Endothelial cell of umbilical vein (primary cell): Measurements from ENCODE around the gene ID2. TPM values are rescaled to one million over a fixed set of nuclear protein-coding genes. Genes with fewer than 3 reads are reported as not detected.

Experiments used
- BruUV-seq: library from RNA; stranded (reverse); fragments of 400-500 nt; replicated peaks from 2 replicates; lab custom pipeline; 2021; lab: Mats Ljungman, UMichigan
- CTCF ChIA-PET: fragments of 300-600, 350-600 bp; sonication (Branson Sonifier 250); formaldehyde crosslinking; loops from one replicate; lab custom pipeline; 2021; ENCODE audit warnings: antibody characterized with exemption, inconsistent platforms; lab: Charles Lee
- POLR2A ChIA-PET: fragments of 300-600, 350-600 bp; sonication (Branson Sonifier 250); formaldehyde crosslinking; loops from one replicate; lab custom pipeline; 2021; ENCODE audit warnings: antibody characterized with exemption, inconsistent platforms; lab: Charles Lee
- DNase-seq: peaks from one replicate; pipeline ENCODE4 v3.0.0-alpha.2; 2011; ENCODE audit warnings: low read depth, low spot score
- FAIRE-seq: peaks from 2 replicates; lab custom pipeline; 2011; peaks lifted over from hg19 to GRCh38; lab: Jason Lieb, UNC
- H2AFZ ChIP-seq: 2 replicates; pipeline ENCODE4 v1.6.0; 2012; ENCODE audit warnings: low read depth, low read length, control low read depth, inconsistent platforms
- H3K27ac ChIP-seq: 2 replicates; pipeline ENCODE4 v1.5.1; 2011; ENCODE audit warnings: low read depth, mild to moderate bottlenecking, control low read depth, low read length, moderate library complexity; ENCODE audit not compliant: insufficient read depth
- H3K27me3 ChIP-seq, 2 experiments: 2 replicates each; pipeline versions ENCODE4 v1.6.0 to v1.6.1; 2011; ENCODE audit warnings: low read length in 2 of 2, mixed read lengths in 1 of 2; ENCODE audit not compliant: control insufficient read depth in 2 of 2, insufficient read depth in 2 of 2
- H3K36me3 ChIP-seq, 2 experiments: 2 replicates in 1 of 2; 3 replicates in 1 of 2; pipeline ENCODE4 v1.5.1; 2011; ENCODE audit warnings: low read length in 2 of 2, mild to moderate bottlenecking in 1 of 2, moderate library complexity in 1 of 2; ENCODE audit not compliant: control insufficient read depth in 2 of 2, insufficient read depth in 2 of 2; ENCODE audit errors: extremely low read depth in 1 of 2
- H3K4me1 ChIP-seq: 3 replicates; pipeline ENCODE4 v1.5.1; 2011; ENCODE audit warnings: mild to moderate bottlenecking, low read length; ENCODE audit not compliant: control insufficient read depth, insufficient read depth; ENCODE audit errors: extremely low read depth
- H3K4me2 ChIP-seq: 2 replicates; pipeline ENCODE4 v1.6.1; 2011; ENCODE audit warnings: low read length, control low read depth, mixed read lengths; ENCODE audit not compliant: insufficient read depth
- H3K4me3 ChIP-seq, 3 experiments: fragments of 200-600 bp in 1 of 3; sonication (generic), shearing (Covaris generic) in 1 of 3; replicated peaks in 1 of 3; 2 replicates each; pipeline ENCODE4 v1.5.1; 2011 to 2016; ENCODE audit warnings: control low read depth in 3 of 3, low read length in 3 of 3, mild to moderate bottlenecking in 2 of 3, inconsistent platforms in 1 of 3, low read depth in 1 of 3, moderate library complexity in 1 of 3; ENCODE audit not compliant: insufficient read depth in 1 of 3
- H3K79me2 ChIP-seq: 2 replicates; pipeline ENCODE4 v1.6.0; 2012; ENCODE audit warnings: low read length, inconsistent platforms; ENCODE audit not compliant: control insufficient read depth, insufficient read depth
- H3K9ac ChIP-seq: replicated peaks from 2 replicates; pipeline ENCODE3; 2011; ENCODE audit warnings: low read length, control low read depth; ENCODE audit not compliant: insufficient read depth; ENCODE audit errors: extremely low read depth
- H3K9me1 ChIP-seq: replicated peaks from 3 replicates; pipeline ENCODE4 v1.6.0; 2011; ENCODE audit warnings: mild to moderate bottlenecking, low read length; ENCODE audit not compliant: control insufficient read depth, insufficient read depth; ENCODE audit errors: extremely low read depth
- H3K9me3 ChIP-seq: replicated peaks from 2 replicates; pipeline ENCODE4 v1.5.1; 2012; ENCODE audit warnings: low read length, inconsistent platforms; ENCODE audit not compliant: control insufficient read depth, insufficient read depth
- H4K20me1 ChIP-seq: replicated peaks from 2 replicates; pipeline ENCODE3; 2011; ENCODE audit warnings: mild to moderate bottlenecking, low read length; ENCODE audit not compliant: control insufficient read depth, insufficient read depth; ENCODE audit errors: extremely low read depth
- CTCF ChIP-seq, 2 donors: IDR thresholded peaks; 1 replicate in 1 of 2; 2 replicates in 1 of 2; pipeline ENCODE4 v1.5.1; 2011; ENCODE audit warnings: low read length in 2 of 2, mild to moderate bottlenecking in 2 of 2, moderate library complexity in 2 of 2, control low read depth in 1 of 2, inconsistent platforms in 1 of 2, low read depth in 1 of 2; ENCODE audit not compliant: insufficient read depth in 1 of 2; ENCODE audit errors: extremely low read depth in 1 of 2
- EZH2 ChIP-seq: IDR thresholded peaks from 2 replicates; pipeline ENCODE4 v1.6.1; 2012; ENCODE audit warnings: borderline replicate concordance, low read depth, mild to moderate bottlenecking, moderate library complexity, low read length, inconsistent platforms; ENCODE audit not compliant: severe bottlenecking
- FOS ChIP-seq: IDR thresholded peaks from 2 replicates; pipeline ENCODE4 v1.6.1; 2011; ENCODE audit warnings: mild to moderate bottlenecking, low read length, moderate library complexity, borderline replicate concordance; ENCODE audit not compliant: insufficient read depth
- GATA2 ChIP-seq: IDR thresholded peaks from 2 replicates; pipeline ENCODE4 v1.7.0; 2011; ENCODE audit warnings: low read depth, mild to moderate bottlenecking, moderate library complexity, mixed read lengths, low read length; ENCODE audit not compliant: insufficient read length, insufficient read depth
- JUN ChIP-seq: IDR thresholded peaks from 2 replicates; pipeline ENCODE4 v1.6.1; 2011; ENCODE audit warnings: borderline replicate concordance, low read depth; ENCODE audit not compliant: insufficient read length, insufficient read depth
- MYC ChIP-seq: IDR thresholded peaks from one replicate; pipeline ENCODE4 v1.6.1; 2011; ENCODE audit warnings: mild to moderate bottlenecking, low read depth, low read length
- POLR2A ChIP-seq: IDR thresholded peaks from 2 replicates; pipeline ENCODE4 v1.6.1; 2012; ENCODE audit warnings: low read depth, mild to moderate bottlenecking, control low read depth, low read length
- POLR2AphosphoS5 ChIP-seq: IDR thresholded peaks from 2 replicates; pipeline ENCODE4 v1.6.1; 2012; ENCODE audit warnings: low read depth, mild to moderate bottlenecking, control low read depth, low read length, moderate library complexity; ENCODE audit not compliant: insufficient read depth
- dilution Hi-C: fragments of 300-500 bp; cut with MboI; formaldehyde crosslinking; loops from one replicate; pipeline ENCODE4 v1.15.0; 2019; ENCODE audit warnings: low sequenced_read_pairs; ENCODE audit not compliant: extremely low pct_ligation_motif_present
- intact Hi-C: fragments of 100-400 bp; cut with micrococcal nuclease; formaldehyde crosslinking; loops from one replicate; pipeline ENCODE4 v1.10.0; 2022
- polyA plus RNA-seq, 4 experiments: library from polyadenylated mRNA; depleted of rRNA in 3 of 4; stranded (reverse) in 3 of 4; unstranded in 1 of 4; fragments of >200 nt; gene quantifications; 2 replicates each; pipeline versions ENCODE4 v1.2.1 to v1.2.3, GENCODE V29; 2011 to 2012; ENCODE audit warnings: missing spikeins in 1 of 4
- total RNA-seq: library from RNA; stranded (reverse); gene quantifications from 2 replicates; pipeline ENCODE4 v1.2.3, GENCODE V29; 2021
- TF ChIP-seq, protein P1 (sequence below): IDR thresholded peaks from 2 replicates; pipeline ENCODE4 v1.6.1; 2011; ENCODE audit not compliant: insufficient read depth, insufficient read length

The ID2 gene
- total and polyA plus RNA-seq, 2 donors (not counting 3 experiments of a cell fraction or from before 2014, with no cell fraction given), result 4.1 to 29.1 TPM

DNA sequence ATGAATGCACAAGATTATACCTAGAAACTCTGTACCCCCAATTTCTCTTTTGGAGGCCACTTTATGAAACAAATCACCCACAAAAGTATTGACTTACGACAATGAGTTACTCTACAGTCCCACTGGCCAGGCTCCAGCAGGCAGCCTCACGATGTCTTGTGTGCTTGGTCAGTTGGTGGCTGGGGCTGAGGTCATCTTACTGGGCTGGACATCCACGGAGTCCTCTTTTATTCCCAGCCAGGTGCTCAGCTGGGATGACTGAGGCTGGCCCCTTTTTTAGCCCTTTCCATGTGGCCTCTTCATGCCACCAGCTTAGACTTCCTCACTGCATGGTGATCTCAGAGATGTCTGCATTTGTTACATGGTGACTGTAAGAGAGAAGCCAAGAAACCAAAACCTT lies 8.9 kb upstream of the ID2 start:
- Histone ChIP-seq H3K27me3 (peaks cover 13 to 26% of the 10 kb centered on the region in 2 experiments), H3K4me2 (no peak overlapping the region), H4K20me1 (no peaks in the 10 kb centered on the region), H3K9me1 (no peaks in the 10 kb centered on the region), H3K79me2 (no peaks in the 10 kb centered on the region), H3K4me3 (no peak overlapping the region), H3K27ac (no peak overlapping the region), H3K9me3 (no peaks in the 10 kb centered on the region), H3K36me3 (no peaks in the 10 kb centered on the region), H3K9ac (no peak overlapping the region), H3K4me1 (peaks cover 17% of the 10 kb centered on the region), H2AFZ (no peak overlapping the region)
- no peak for DNase-seq
- POLR2A ChIA-PET, result no interaction called here
- no peak for FAIRE-seq
- BruUV-seq, result no TSS peak
- TF ChIP-seq JUN (no peak), CTCF (IDR thresholded peaks at IDR 0.05; ENCODE audit: extremely low read depth in 1 of 2, insufficient read depth in 1 of 2, low read depth in 1 of 2, low read length in 2 of 2) (no peak), POLR2A (no peak), MYC (no peak), POLR2AphosphoS5 (no peak), FOS (no peak), EZH2 (no peak), GATA2 (no peak)
- TF ChIP-seq, protein P1, sequence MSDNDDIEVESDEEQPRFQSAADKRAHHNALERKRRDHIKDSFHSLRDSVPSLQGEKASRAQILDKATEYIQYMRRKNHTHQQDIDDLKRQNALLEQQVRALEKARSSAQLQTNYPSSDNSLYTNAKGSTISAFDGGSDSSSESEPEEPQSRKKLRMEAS, result no peak
- CTCF ChIA-PET, result interaction anchor here (1.9 kb wide), 1 partner anchor 1246 kb away, joined by 4 read pairs; no protein-coding TSS in a partner anchor
- dilution Hi-C loops, result no loop called here
- intact Hi-C loops, result no loop called here
